ENCODE results near the gene RAP1GAP2.

- TF ChIP-seq POLR2AphosphoS5 (IDR thresholded peaks at IDR 0.05) (no peak), CTCF (IDR thresholded peaks at IDR 0.05) (no peak)
Measured at GRCh38 chr17:3039736-3040135, 243.5 kb downstream of the RAP1GAP2 start.

Measured in sigmoid colon (tissue), 4 donors.